HG03439 (cell line): Measurements from ENCODE around the gene GTF2F1.
"Not testable (repeated sequence)": the region's sequence is repeated elsewhere in the genome, so short reads cannot be mapped to it uniquely, and the experiment has no call there.

Experiments
- ATAC-seq: cut with Tn5 transposase; IDR thresholded peaks from one replicate; pipeline ENCODE4 v1.9.1; 2021; ENCODE audit warnings: mild to moderate bottlenecking, moderate library complexity; ENCODE audit not compliant: unreplicated experiment

Gene GTF2F1, protein sequence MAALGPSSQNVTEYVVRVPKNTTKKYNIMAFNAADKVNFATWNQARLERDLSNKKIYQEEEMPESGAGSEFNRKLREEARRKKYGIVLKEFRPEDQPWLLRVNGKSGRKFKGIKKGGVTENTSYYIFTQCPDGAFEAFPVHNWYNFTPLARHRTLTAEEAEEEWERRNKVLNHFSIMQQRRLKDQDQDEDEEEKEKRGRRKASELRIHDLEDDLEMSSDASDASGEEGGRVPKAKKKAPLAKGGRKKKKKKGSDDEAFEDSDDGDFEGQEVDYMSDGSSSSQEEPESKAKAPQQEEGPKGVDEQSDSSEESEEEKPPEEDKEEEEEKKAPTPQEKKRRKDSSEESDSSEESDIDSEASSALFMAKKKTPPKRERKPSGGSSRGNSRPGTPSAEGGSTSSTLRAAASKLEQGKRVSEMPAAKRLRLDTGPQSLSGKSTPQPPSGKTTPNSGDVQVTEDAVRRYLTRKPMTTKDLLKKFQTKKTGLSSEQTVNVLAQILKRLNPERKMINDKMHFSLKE

DNA sequence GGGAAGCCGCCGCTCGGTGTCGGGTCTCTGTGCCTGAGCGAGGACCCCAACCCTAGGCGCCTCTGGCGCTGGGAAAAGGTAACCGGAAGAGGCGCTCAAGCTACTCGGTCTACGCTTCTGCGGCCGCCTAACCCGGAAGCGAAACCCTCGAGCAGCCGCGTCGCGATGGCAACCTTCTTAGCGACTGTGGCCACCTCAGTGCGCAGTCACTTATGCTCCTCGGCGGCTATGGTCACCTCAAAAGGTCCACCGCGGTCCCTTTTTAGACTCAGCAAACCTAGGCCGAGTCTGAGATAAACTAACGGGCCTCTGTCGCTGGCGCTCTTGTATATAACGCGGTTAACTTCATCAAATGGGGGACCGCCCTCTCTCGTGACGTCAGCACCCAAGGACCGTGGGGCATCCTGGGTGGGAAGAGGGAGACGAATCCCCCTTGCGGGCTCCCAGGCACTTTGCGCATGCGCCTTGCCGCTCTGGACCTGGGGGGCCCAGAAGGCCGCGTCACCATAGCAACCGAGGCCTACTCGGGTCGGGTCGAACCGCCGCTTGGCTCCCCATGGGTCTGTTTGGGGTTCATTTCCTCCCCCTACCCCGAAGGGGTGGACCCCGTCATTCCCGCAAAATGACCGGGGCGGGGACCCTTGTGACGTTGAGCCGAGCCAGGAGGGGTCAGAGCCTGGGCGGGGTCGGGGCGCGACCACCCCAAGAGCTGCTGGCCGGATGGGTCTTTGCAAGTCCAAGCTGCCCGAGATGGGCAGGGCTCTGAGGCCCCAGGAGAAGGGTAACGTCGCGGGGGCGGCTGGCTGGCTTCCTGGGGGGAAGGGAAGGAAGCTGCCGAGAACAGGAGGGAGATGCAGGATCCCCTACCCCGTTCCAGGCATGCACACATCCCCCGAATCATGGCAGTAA lies at the start of gene GTF2F1:
Gene GTF2F1, minus strand, starts transcription at position 91 of the 909 bp plus-strand sequence. CDS start 169 bp downstream, outside the sequence.
- peak; percentile 75 for ATAC-seq

GRCh38 chr19:6442087-6442688 lies 49.2 kb upstream of the GTF2F1 start:
- ATAC-seq, result no peak

DNA sequence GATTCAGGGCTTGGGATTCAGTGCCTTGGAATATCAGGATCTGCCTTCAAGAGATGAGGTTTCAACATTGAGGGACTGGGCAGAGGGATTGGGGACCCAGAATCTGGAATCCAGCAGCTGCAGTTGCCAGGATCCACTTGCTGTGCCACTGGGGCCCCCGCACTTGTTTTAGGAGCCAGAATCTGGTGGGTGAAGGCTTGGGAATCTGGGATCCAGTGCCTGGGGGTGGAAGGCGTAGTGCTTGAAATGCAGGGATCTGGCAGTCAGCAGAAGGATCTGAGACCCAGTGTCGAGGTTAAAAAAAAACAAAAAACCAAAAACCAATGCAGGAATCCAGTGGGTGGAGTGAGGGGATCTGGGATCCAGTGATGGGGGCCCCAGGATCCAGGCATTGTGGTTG lies 47.9 kb upstream of the GTF2F1 start:
- ATAC-seq, result no peak

DNA sequence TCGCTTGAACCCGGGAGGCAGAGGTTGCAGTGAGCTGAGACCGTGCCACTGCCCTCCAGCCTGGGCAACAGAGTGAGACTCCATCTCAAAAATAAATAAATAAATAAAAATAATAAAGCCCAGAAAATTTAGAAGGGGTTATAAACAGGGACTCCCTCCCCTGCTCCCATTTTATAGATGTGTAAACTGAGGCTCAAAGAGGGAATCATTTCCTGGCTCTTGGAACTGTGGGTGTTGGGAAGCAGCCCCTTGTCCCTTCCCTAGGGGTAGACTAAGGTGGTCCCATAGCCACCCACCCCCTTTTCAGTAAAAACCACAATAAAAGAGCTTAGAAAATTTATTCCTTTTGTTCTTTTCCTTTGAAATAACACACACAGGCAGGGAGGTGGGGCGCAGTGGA lies 46.8 kb upstream of the GTF2F1 start:
- no peak for ATAC-seq

DNA sequence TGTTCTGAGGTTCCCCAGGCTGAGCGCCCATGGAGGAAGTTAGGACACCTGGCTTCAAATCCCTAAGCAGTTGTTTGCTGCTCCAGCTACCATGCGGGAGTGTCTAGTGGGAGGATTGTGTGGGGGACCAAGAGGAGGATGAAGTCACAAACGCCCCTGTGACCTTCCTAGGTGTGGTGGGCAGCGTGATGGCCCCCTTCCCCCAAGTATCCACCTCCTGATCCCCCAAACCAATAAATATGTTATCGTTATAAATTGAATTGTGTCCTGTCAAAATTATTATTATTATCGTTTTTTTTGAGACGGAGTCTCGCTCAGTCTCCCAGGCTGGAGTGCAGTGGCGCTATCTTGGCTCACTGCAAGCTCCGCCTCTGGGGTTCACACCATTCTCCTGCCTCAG lies 40.7 kb upstream of the GTF2F1 start, which contains the start of gene SLC25A41:
Gene SLC25A41, minus strand, starts transcription at position 101 of the 400 bp plus-strand sequence. Its CDS starts 70 bp downstream, at position 31.
- ATAC-seq, result no peak

GRCh38 chr19:6433165-6433564 lies 40.2 kb upstream of the GTF2F1 start:
- ATAC-seq, result no peak

DNA sequence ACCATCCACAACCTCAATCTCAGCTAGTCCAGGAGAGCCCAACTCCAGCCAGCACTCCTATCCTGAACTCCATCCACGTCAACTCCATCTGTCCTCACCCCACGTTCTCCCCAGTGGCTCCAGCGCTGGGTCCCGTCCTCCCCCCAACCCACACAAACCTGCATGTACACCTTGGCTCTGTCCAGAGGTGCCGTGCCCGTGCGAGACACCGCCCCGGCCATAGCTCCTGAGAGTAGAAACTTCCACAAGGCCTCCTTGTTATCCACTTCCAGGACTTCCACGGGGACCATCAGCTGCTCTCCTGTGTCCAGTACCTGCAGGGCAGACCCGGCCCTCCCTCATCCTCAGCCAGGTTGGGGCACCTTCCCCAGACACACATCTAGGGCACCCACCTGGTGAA lies 38.9 kb upstream of the GTF2F1 start:
- no peak for ATAC-seq

- no peak for ATAC-seq
These were observed 36.7 kb upstream of the GTF2F1 start for GRCh38 chr19:6429419-6430221.

GRCh38 chr19:6428692-6429418 lies 35.9 kb upstream of the GTF2F1 start:
- ATAC-seq, result not testable (repeated sequence)

DNA sequence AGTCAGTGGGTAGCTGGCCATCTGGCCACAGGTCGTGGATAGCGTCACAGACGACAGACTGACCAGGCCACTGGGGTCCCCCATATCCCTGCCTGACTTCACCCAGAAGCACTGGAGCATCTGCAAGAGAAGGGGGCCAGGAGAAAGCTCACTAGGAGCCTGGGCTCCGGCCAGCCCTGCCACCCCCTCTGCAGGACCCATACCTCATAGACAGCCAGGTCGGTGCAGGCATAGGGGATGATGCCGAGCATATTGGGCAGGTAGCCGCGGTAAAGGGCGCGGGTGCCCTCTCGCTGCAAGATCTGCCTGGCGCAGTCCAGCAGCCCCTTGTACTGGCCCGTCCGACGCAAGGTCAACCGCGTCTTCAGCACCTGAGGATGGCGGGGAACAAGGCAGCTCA lies 34.2 kb upstream of the GTF2F1 start:
- no peak for ATAC-seq

DNA sequence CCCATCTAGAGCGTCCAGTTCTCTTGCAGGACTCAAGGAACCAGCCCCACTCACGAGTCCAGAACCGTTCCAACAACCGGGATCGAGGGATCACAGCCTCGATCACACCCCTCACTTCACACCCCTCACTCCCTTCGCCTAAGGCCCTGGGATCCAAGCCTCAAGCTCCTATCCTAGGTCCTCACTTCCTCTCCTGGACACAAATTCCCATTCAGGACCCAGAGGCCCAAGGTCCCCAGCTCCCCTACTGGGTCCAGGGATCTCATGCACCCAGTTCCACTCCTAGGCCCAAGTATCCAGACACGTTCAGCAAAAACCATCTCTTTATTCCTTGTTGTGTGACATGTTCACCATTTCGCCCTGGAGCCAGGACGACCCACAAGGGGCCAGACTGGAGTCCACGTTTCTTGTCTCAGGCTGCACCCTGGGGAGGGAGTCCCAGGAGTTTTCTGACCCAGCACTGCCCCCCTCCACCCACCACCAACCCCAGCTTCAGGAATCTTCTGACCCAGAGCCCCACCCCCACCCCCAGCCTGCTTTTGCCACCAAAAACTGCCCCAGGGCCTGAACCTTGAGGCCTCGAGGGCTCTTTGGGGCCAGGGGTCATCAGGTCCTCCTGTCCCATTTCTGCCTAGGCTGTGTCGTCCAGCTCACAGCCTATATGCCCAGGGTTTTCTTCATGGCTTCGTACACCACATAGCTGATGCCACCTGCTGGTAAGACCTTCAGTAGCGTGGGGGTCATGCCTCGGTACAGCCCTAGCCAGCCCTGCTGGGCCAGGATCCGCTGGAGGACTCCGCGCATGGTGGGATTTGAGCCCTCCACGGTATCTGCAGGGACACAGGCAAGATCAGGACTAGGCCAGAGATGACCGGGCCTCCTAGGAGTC lies 33.0 kb upstream of the GTF2F1 start:
- ATAC-seq, result no peak

DNA sequence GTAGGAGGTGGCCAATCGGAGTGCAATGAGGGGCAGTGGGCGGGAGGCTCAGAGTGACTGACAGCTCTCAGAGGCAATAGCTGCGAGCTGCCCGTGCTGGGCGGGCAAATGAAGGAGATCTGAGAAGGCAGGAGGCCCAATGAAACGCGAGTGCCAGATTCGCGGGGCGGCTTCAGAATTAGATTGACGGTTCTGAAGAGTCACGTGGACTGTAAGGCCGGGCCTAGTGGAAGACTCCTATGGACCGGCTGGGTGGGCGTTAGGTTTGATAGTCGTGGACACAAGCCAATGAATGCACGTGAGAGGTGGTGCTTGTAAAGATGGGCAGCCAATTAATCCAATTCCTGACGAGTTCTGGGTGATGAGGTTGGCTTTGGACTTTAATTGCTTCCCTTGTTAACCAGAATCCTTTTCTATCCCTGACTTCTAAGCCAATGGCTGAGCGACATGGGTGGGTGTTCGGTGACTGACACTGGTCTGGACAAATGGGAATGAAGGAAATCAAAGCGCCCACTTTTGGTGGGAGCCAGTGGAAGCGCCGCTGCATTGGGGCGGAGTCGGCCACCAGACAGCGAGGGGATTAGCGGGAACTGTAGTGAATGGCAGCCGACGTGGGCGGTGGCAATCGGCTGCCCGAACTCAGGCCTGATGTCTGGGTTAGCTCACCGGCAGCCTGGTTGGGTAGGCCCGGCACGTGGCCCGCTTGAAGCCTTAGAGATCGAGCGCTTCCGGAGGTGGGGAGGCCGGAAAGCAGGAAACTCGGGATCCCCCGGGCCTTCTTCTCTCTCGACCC lies 32.2 kb upstream of the GTF2F1 start:
- peak; percentile 85 for ATAC-seq

- ATAC-seq, result no peak
These were observed 31.4 kb upstream of the GTF2F1 start, which contains the start of gene KHSRP for GRCh38 chr19:6424195-6424938. KHSRP (minus strand) TSS chr19:6424811; CDS start chr19:6424701, 110 bp downstream.

DNA sequence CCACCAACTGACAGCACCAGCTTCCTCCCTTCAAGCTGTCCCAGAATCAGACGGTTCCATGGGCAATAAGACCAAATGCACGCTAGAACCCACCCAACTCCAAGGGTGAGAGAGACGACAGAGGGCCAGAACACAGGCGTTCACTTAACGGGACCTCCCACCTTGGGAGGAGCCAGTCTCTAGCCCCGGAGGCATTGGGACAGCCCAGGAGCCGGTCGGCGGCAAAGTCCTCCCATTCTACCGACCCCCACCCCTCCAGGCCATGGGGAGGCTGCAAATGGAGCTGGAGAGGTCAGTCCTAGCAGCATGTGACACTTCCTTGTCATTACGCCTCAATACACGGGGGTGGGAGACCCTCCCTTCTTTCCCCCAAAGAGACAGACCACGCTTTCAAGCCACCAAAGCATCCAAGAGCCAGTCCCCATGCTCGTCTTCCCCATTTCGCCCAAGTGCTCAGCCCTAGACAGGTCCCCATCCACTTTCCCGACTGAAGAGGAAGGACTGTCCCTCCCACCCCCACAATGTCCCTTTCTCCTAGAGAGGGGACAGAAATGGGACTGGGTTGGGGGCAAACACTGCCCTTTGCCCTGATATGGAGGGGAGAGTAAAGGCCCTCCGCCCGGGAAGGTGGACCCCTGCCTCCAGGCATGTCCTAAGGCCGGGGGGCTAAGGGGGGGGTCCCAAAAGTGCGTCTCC lies 30.7 kb upstream of the GTF2F1 start:
- no peak for ATAC-seq

DNA sequence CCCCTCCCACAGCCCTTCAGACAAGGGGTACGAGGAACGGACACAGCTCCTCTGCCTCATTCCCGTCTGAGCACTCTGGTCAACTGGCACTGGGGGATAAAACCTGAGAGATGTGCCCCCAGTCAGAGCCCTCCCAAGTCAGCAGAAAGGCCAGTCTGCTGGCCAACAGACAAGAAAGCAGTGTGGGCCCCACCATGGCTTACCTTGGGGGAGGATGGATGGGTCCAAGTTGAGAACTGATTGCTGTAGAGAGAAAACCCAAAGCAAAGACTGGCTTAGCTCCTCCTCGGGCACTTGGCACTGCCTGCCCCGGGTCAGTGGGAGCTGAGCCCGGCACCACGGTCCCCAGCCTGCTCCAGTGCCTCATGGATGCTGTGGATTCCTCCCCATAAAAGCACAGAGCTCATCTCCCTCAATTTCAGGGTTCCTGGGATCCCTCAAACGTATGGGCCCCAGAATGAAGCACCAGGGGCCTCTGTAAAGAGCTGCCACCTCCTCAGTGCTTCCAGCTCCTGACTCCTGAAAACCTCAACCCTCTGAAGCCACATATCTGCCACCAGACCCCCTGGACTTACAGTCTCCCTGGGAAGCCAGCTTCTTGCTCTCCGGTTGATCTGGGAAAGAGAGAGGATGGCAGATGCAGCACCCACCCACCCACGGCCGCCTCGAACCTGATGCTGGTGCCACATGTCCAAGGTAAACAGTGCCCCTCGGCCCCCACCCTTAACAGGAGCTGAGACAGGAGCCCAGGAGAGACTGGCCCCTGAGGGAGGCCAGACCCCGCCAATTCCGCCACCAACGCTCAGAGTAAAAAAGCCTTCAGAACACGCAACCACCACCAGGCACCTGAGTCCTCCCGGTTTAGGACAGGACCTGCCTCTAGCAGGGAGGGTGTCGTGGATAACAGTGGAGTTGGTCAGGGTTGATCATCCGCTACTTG lies 28.4 kb upstream of the GTF2F1 start:
- ATAC-seq, result no peak
